Muscle of leg (tissue), 11 donors: ENCODE results near the gene TBC1D23. TPM values are rescaled to one million over a fixed set of nuclear protein-coding genes. Genes with fewer than 3 reads are reported as not detected.

ENCODE experiments used
- DNase-seq: peaks from one replicate; pipeline ENCODE4 v3.0.0; 2013
- H3K27ac ChIP-seq: one replicate; pipeline ENCODE4 v1.5.1; 2013; ENCODE audit warnings: mild to moderate bottlenecking, low read length, control low read depth
- H3K27me3 ChIP-seq: one replicate; pipeline ENCODE4 v1.6.1; 2013; ENCODE audit warnings: low read length; ENCODE audit not compliant: control insufficient read depth, insufficient read depth
- H3K36me3 ChIP-seq: one replicate; pipeline ENCODE4 v1.6.1; 2013; ENCODE audit warnings: low read length; ENCODE audit not compliant: control insufficient read depth, insufficient read depth
- H3K4me1 ChIP-seq: one replicate; pipeline ENCODE4 v1.6.1; 2013; ENCODE audit warnings: low read length; ENCODE audit not compliant: control insufficient read depth, insufficient read depth
- H3K4me3 ChIP-seq: one replicate; pipeline ENCODE4 v1.5.1; 2013; ENCODE audit warnings: low read length, control low read depth
- H3K9me3 ChIP-seq: replicated peaks from 2 replicates; pipeline ENCODE4 v1.6.1; 2013; ENCODE audit warnings: low read depth, low read length; ENCODE audit not compliant: control insufficient read depth
- WGBS: methylation state at CpG from one replicate; pipeline ENCODE4 v1.1.5; 2013; ENCODE audit warnings: missing lambda C conversion rate; ENCODE audit not compliant: insufficient coverage; 5-methylcytosine and 5-hydroxymethylcytosine counted together
- polyA plus RNA-seq, 8 donors: library from polyadenylated mRNA; unstranded; fragments of 120-200 nt; gene quantifications; one replicate each; pipeline versions ENCODE4 v1.2.1 to v1.2.3, GENCODE V29; 2013; ENCODE audit warnings: inconsistent platforms in 1 of 8, low replicate concordance in 1 of 8; ENCODE audit not compliant: insufficient read length in 8 of 8, insufficient read depth in 1 of 8
- total RNA-seq: library from RNA; stranded (reverse); fragments of 120-200 nt; gene quantifications from one replicate; pipeline ENCODE4 v1.2.4, GENCODE V29; 2013

TBC1D23 gene
- total and polyA plus RNA-seq, 9 donors, result 27.0 to 37.3 (median 31.4) TPM

GRCh38 chr3:100288288-100288894, 27.6 kb downstream of the TBC1D23 start:
- Histone ChIP-seq H3K27me3 (no peaks in the 10 kb centered on the region), H3K27ac (no peak overlapping the region), H3K4me1 (no peaks in the 10 kb centered on the region), H3K4me3 (no peak overlapping the region), H3K36me3 (peaks cover 37% of the 10 kb centered on the region), H3K9me3 (no peaks in the 10 kb centered on the region)
- DNase-seq, result no peak

GRCh38 chr3:100289339-100289738, 28.5 kb downstream of the TBC1D23 start:
- Histone ChIP-seq H3K27ac (no peak overlapping the region), H3K36me3 (peaks cover 36% of the 10 kb centered on the region), H3K27me3 (no peaks in the 10 kb centered on the region), H3K9me3 (no peaks in the 10 kb centered on the region), H3K4me3 (no peak overlapping the region), H3K4me1 (no peaks in the 10 kb centered on the region)
- peak; percentile 30 for DNase-seq
- 100% methylated on average over 1 of the region's 2 CpGs for WGBS

- Histone ChIP-seq H3K4me1 (no peaks in the 10 kb centered on the region), H3K27ac (no peak overlapping the region), H3K9me3 (no peaks in the 10 kb centered on the region), H3K36me3 (peaks cover 17% of the 10 kb centered on the region), H3K4me3 (no peak overlapping the region), H3K27me3 (no peaks in the 10 kb centered on the region)
- no peak for DNase-seq
- whole genome bisulfite sequencing, result no CpG with 5 or more reads among the region's 1 CpG
Measured at GRCh38 chr3:100295089-100295488, 34.3 kb downstream of the TBC1D23 start.

- H3K9me3 ChIP-seq, result no peaks in the 10 kb centered on the region
- no peak overlapping the region for H3K27ac ChIP-seq
- WGBS, result no CpG with 5 or more reads among the region's 2 CpGs
- H3K27me3 ChIP-seq, result no peaks in the 10 kb centered on the region
- H3K36me3 ChIP-seq, result peaks cover 15% of the 10 kb centered on the region
- H3K4me1 ChIP-seq, result no peaks in the 10 kb centered on the region
- DNase-seq, result no peak
- no peak overlapping the region for H3K4me3 ChIP-seq
Measured at GRCh38 chr3:100297784-100298183, 37.0 kb downstream of the TBC1D23 start.

GRCh38 chr3:100299016-100299415, 38.2 kb downstream of the TBC1D23 start:
- Histone ChIP-seq H3K27ac (no peak overlapping the region), H3K9me3 (no peaks in the 10 kb centered on the region), H3K4me3 (no peak overlapping the region), H3K36me3 (peaks cover 14% of the 10 kb centered on the region), H3K4me1 (no peaks in the 10 kb centered on the region), H3K27me3 (no peaks in the 10 kb centered on the region)
- no peak for DNase-seq
- no CpG with 5 or more reads among the region's 4 CpGs for WGBS

- peak; percentile 21 for DNase-seq
- Histone ChIP-seq H3K4me1 (no peaks in the 10 kb centered on the region), H3K27me3 (no peaks in the 10 kb centered on the region), H3K4me3 (no peak overlapping the region), H3K36me3 (peaks cover 10% of the 10 kb centered on the region), H3K9me3 (no peaks in the 10 kb centered on the region), H3K27ac (no peak overlapping the region)
- WGBS, result no CpG with 5 or more reads among the region's 1 CpG
Measured at GRCh38 chr3:100306695-100307094, 45.9 kb downstream of the TBC1D23 start.

GRCh38 chr3:100310355-100310965, 49.7 kb downstream of the TBC1D23 start:
- H3K36me3 ChIP-seq, result peaks cover 11% of the 10 kb centered on the region
- WGBS, result no CpG with 5 or more reads among the region's 3 CpGs
- H3K4me3 ChIP-seq, result no peak overlapping the region
- H3K27me3 ChIP-seq, result no peaks in the 10 kb centered on the region
- H3K9me3 ChIP-seq, result no peaks in the 10 kb centered on the region
- no peaks in the 10 kb centered on the region for H3K4me1 ChIP-seq
- H3K27ac ChIP-seq, result no peak overlapping the region
- no peak for DNase-seq

GRCh38 chr3:100311011-100311410, 50.2 kb downstream of the TBC1D23 start:
- no peak for DNase-seq

GRCh38 chr3:100316641-100317069, 55.9 kb downstream of the TBC1D23 start:
- WGBS, result 43% methylated on average over 4 of the region's 8 CpGs
- H3K27me3 ChIP-seq, result no peaks in the 10 kb centered on the region
- H3K4me3 ChIP-seq, result no peak overlapping the region
- H3K36me3 ChIP-seq, result peaks cover 16% of the 10 kb centered on the region
- H3K9me3 ChIP-seq, result no peaks in the 10 kb centered on the region
- no peaks in the 10 kb centered on the region for H3K4me1 ChIP-seq
- no peak overlapping the region for H3K27ac ChIP-seq
- peak; percentile 57 for DNase-seq

More at GRCh38 chr3:100311011-100311410, 50.2 kb downstream of the TBC1D23 start:
- H3K9me3 ChIP-seq, result no peaks in the 10 kb centered on the region
- no CpG with 5 or more reads among the region's 2 CpGs for WGBS
- H3K36me3 ChIP-seq, result peaks cover 13% of the 10 kb centered on the region
- no peak overlapping the region for H3K4me3 ChIP-seq
- no peak overlapping the region for H3K27ac ChIP-seq
- H3K4me1 ChIP-seq, result no peaks in the 10 kb centered on the region
- no peaks in the 10 kb centered on the region for H3K27me3 ChIP-seq

GRCh38 chr3:100317912-100318311, 57.1 kb downstream of the TBC1D23 start:
- H3K9me3 ChIP-seq, result no peaks in the 10 kb centered on the region
- H3K36me3 ChIP-seq, result peaks cover 16% of the 10 kb centered on the region
- no peak overlapping the region for H3K27ac ChIP-seq
- no peaks in the 10 kb centered on the region for H3K27me3 ChIP-seq
- no peaks in the 10 kb centered on the region for H3K4me1 ChIP-seq
- no peak overlapping the region for H3K4me3 ChIP-seq
- WGBS, result no CpG with 5 or more reads among the region's 2 CpGs
- no peak for DNase-seq
